MM.1S (cell line): ENCODE results near the gene USP5.

Experiments used
- CTCF ChIP-seq: fragments of 300-600 bp; sonication (generic); IDR thresholded peaks from 2 replicates; pipeline ENCODE4 v1.5.1; 2016; ENCODE audit warnings: antibody characterized with exemption, low read length, mixed read lengths
- EZH2 ChIP-seq: fragments of 300-600 bp; sonication (generic); optimal IDR thresholded peaks from 2 replicates; pipeline ENCODE3; 2017; ENCODE audit warnings: low read depth, mild to moderate bottlenecking, antibody characterized with exemption, low read length, mixed read lengths
- EZH2phosphoT487 ChIP-seq: fragments of 300-600 bp; sonication (generic); IDR thresholded peaks from 2 replicates; pipeline ENCODE4 v1.6.1; 2018; ENCODE audit warnings: antibody characterized with exemption, low read length

GRCh38 chr12:6839482-6840201, 12.3 kb upstream of the USP5 start:
- TF ChIP-seq EZH2 (no peak), CTCF (no peak), EZH2phosphoT487 (no peak)
